ENCODE measurements around the gene ADCK2.
"Not testable (repeated sequence)": the region's sequence is repeated elsewhere in the genome, so short reads cannot be mapped to it uniquely, and the experiment has no call there.

Gene ADCK2

GRCh38 chr7:140691376-140692045, 18.8 kb downstream of the ADCK2 start:
- no peak for DNase-seq (ENCODE audit: low read depth in 2 of 2)

- not testable (repeated sequence) for DNase-seq (ENCODE audit: low read depth in 2 of 2)
These were observed 21.1 kb downstream of the ADCK2 start for GRCh38 chr7:140693849-140694248.

- DNase-seq (ENCODE audit: low read depth in 2 of 2): no peak
These were observed 21.8 kb downstream of the ADCK2 start for GRCh38 chr7:140694592-140694991.

- no peak for DNase-seq (ENCODE audit: low read depth in 2 of 2)
These were observed 22.6 kb downstream of the ADCK2 start for GRCh38 chr7:140695381-140695780.

GRCh38 chr7:140696024-140696679, 23.4 kb downstream of the ADCK2 start:
- DNase-seq (ENCODE audit: low read depth in 2 of 2): peak; percentile 86 to 92

- DNase-seq (ENCODE audit: low read depth in 2 of 2): peak; percentile 27 to 49
These were observed 24.1 kb downstream of the ADCK2 start, which contains the start of gene NDUFB2 for GRCh38 chr7:140696680-140697446. NDUFB2 (plus strand) TSS chr7:140696708; CDS start chr7:140696745, 37 bp downstream.

GRCh38 chr7:140697447-140698143, 24.9 kb downstream of the ADCK2 start:
- DNase-seq (ENCODE audit: low read depth in 2 of 2): no peak

GRCh38 chr7:140698477-140698876, 25.7 kb downstream of the ADCK2 start:
- no peak for DNase-seq (ENCODE audit: low read depth in 2 of 2)

- DNase-seq (ENCODE audit: low read depth in 2 of 2): no peak
These were observed 30.0 kb downstream of the ADCK2 start for GRCh38 chr7:140702774-140703173.

GRCh38 chr7:140704205-140704604, 31.5 kb downstream of the ADCK2 start:
- DNase-seq (ENCODE audit: low read depth in 2 of 2): no peak

- DNase-seq (ENCODE audit: low read depth in 2 of 2): no peak
These were observed 34.4 kb downstream of the ADCK2 start for GRCh38 chr7:140707132-140707531.

GRCh38 chr7:140708764-140709163, 36.0 kb downstream of the ADCK2 start:
- DNase-seq (ENCODE audit: low read depth in 2 of 2): not testable (repeated sequence)

- not testable (repeated sequence) for DNase-seq (ENCODE audit: low read depth in 2 of 2)
These were observed 39.6 kb downstream of the ADCK2 start for GRCh38 chr7:140712392-140712791.

GRCh38 chr7:140714331-140715040, 41.7 kb downstream of the ADCK2 start:
- DNase-seq (ENCODE audit: low read depth in 2 of 2): no peak

- no peak for DNase-seq (ENCODE audit: low read depth in 2 of 2)
These were observed 47.0 kb downstream of the ADCK2 start for GRCh38 chr7:140719721-140720120.

GRCh38 chr7:140722254-140722653, 49.5 kb downstream of the ADCK2 start:
- DNase-seq (ENCODE audit: low read depth in 2 of 2): no peak

- DNase-seq (ENCODE audit: low read depth in 2 of 2): peak in 1 of 2 donors; percentile 9
These were observed 50.3 kb downstream of the ADCK2 start for GRCh38 chr7:140723006-140723405.

- DNase-seq (ENCODE audit: low read depth in 2 of 2): no peak
These were observed 50.8 kb downstream of the ADCK2 start for GRCh38 chr7:140723574-140723973.

- DNase-seq (ENCODE audit: low read depth in 2 of 2): no peak
These were observed 52.0 kb downstream of the ADCK2 start for GRCh38 chr7:140724706-140725105.

GRCh38 chr7:140726281-140726680, 53.5 kb downstream of the ADCK2 start:
- no peak for DNase-seq (ENCODE audit: low read depth in 2 of 2)

GRCh38 chr7:140732416-140732815, 59.7 kb downstream of the ADCK2 start:
- no peak for DNase-seq (ENCODE audit: low read depth in 2 of 2)
